Caki2 (cell line): ENCODE data around the gene FRMD4A. TPM values are rescaled to one million over a fixed set of nuclear protein-coding genes. Genes with fewer than 3 reads are reported as not detected.
"Not testable (repeated sequence)": the region's sequence is repeated elsewhere in the genome, so short reads cannot be mapped to it uniquely, and the experiment has no call there.

Source experiments
- DNase-seq: peaks from one replicate; pipeline ENCODE4 v3.0.0-alpha.2; 2015; ENCODE audit warnings: low read depth
- in situ Hi-C: cut with HindIII; loops from 2 replicates; pipeline ENCODE4 v1.10.0; 2016; ENCODE audit warnings: low sequenced_read_pairs, low pct_unique_long_range_greater_than_20kb, mixed read lengths
- total RNA-seq: library from RNA; depleted of rRNA; stranded (reverse); fragments of >200 nt; shearing (Covaris generic); gene quantifications from 2 replicates; pipeline ENCODE4 v1.2.3, GENCODE V29; 2014; ENCODE audit warnings: low replicate concordance

The FRMD4A gene
- total RNA-seq, 1 experiment from 2014 or later, result 3.8 TPM

GRCh38 chr10:14142606-14143250 is 188.0 kb downstream of the FRMD4A start:
- no peak for DNase-seq
- in situ Hi-C loops, result no loop called here

DNA sequence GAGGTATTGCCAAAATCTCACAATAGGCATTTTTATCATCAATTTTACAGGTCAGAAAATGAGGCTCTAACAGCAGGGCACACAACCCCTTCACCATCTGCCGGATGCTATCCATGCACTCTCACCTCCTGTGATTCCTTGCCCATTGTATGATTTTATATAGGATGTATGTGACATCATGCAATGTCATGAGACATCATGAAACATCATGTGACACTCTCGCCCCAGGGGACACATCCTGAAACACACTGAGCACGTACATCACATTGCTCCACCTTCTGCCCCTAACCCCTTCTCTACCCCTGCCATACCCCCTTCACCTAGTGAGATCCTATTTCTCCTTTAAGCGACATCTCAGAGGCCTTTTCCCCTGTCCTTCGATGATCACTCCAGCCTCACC is 189.4 kb downstream of the FRMD4A start:
- in situ Hi-C loops, result no loop called here
- DNase-seq, result no peak

- in situ Hi-C loops, result no loop called here
- no peak for DNase-seq
Measured at GRCh38 chr10:14137391-14137790, 193.3 kb downstream of the FRMD4A start.

DNA sequence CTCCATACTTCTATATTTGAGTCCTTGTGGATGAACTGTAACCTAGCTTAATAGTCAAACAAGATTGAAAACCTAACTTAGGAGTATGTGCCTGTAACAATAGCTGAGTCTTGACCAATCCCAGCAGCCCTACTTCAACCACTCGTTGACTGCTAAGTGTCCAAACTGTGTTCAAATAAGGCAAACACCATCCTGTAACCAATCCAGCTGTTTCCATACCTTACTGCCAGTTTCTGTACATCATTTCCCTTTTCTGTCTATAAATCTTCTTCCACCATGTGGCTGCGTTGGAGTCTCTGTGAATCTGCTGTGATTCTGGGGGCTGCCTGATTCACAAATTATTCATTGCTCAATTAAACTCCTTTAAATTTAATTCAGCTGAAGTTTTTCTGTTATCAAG is 195.5 kb downstream of the FRMD4A start:
- DNase-seq, in situ Hi-C loops: not testable (repeated sequence)

- DNase-seq, result no peak
- in situ Hi-C loops, result no loop called here
Measured at GRCh38 chr10:14134275-14134674, 196.4 kb downstream of the FRMD4A start.

- in situ Hi-C loops, result no loop called here
- DNase-seq, result no peak
Measured at GRCh38 chr10:14131261-14131960, 199.3 kb downstream of the FRMD4A start.

GRCh38 chr10:14129770-14130169 is 201.0 kb downstream of the FRMD4A start:
- in situ Hi-C loops, result no loop called here
- no peak for DNase-seq

GRCh38 chr10:14128519-14128918 is 202.2 kb downstream of the FRMD4A start:
- no peak for DNase-seq
- in situ Hi-C loops, result no loop called here

DNA sequence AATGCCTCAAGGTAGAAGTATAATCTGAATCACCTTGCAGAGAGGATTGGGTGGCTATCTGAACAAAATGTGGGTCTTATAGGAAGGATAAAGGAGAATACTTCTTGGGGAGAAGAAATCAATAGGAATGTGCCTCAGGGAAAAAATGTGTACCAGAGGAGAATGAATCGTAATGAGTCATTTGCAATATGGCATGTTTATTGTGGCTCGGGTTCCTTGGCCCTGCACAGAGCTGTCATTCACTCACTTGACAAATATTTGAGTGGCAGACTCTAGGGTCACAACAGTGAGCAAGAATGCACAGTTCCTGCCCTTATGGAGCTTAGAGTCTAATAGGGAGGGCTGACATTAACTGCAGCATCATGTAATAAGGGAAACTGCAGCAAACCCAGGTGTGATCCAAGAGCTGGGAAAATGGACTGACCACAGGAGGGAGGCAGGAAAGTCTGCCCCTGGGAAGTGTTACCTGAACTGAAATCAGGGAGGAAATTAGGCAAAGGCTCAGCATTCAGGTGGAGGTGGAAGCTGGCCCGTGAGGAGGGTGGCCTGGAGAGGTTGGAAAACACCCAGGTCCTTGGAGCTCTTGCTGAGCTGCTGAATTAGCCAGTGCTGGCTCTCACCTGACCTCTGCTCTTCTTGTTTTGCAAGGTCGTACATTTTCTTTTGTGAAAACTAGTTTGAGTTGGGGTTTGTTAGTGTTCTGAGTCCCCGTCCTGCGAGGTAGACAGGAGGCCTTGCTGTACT is 203.9 kb downstream of the FRMD4A start:
- in situ Hi-C loops, result no loop called here
- DNase-seq, result peak; percentile 17

DNA sequence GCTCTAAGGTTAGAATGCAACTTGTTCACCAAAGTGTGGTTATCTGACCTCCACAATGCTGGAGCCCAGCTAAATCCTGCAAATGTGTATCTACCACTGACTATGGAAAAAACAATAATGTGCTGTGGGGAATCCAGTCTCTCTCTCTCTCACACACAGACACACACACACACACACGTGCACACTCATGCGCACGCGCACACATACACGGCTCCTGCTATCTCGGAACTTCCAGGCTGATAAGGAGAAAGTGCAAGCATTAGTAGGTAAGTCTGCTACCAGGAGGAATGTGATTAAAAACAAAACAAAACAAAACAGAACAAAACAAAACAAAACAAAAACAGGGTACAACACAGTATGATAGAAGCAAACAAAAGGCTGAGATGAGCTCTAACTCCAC is 205.2 kb downstream of the FRMD4A start:
- in situ Hi-C loops, result no loop called here
- DNase-seq, result no peak

- DNase-seq, result peak; percentile 10
- in situ Hi-C loops, result no loop called here
Measured at GRCh38 chr10:14124941-14125340, 205.8 kb downstream of the FRMD4A start.

DNA sequence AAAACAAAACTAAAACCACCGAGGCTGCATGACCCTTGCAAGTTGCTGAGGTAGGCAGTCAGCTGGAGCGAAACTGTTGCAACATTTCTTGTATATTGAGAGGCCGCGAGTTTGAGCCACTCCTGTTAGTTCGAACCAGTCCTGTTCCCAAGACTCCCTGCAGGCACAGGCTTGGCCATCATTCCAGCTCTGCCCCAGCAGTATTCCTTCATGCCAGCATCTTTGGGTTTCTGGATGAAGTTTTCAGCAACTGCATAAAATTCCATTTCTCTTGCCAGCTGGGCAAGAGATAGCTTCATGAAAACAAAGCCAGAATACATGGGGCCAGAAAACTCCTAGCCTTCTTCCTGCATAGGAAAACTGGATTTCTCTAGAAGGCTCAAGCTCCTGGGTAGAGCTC is 207.6 kb downstream of the FRMD4A start:
- in situ Hi-C loops, result no loop called here
- DNase-seq, result no peak

GRCh38 chr10:14120812-14121211 is 209.9 kb downstream of the FRMD4A start:
- in situ Hi-C loops, result no loop called here
- no peak for DNase-seq

GRCh38 chr10:14118953-14119352 is 211.8 kb downstream of the FRMD4A start:
- in situ Hi-C loops, result no loop called here
- no peak for DNase-seq

- in situ Hi-C loops, result no loop called here
- DNase-seq, result no peak
Measured at GRCh38 chr10:14116837-14117236, 213.9 kb downstream of the FRMD4A start.

DNA sequence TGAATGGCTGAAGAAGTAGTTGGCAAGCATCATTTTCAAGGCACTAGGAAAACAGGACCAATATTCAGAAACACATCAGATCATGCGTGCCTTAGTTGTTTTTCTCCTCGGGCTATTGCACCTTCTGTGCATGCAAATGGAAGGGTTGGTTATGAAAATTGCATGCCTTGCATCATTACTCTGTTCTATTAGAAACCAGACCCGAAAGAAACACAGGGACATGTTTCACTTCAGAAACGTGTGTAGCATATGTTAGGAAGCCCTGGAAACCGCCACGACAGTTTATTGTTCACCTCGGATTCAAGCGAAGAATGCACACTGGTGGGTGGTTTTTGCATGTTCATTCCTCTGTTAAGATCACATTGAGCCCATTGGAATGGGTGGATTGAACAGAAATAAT is 214.7 kb downstream of the FRMD4A start:
- in situ Hi-C loops, result no loop called here
- no peak for DNase-seq

GRCh38 chr10:14114791-14115190 is 215.9 kb downstream of the FRMD4A start:
- no peak for DNase-seq
- in situ Hi-C loops, result no loop called here

DNA sequence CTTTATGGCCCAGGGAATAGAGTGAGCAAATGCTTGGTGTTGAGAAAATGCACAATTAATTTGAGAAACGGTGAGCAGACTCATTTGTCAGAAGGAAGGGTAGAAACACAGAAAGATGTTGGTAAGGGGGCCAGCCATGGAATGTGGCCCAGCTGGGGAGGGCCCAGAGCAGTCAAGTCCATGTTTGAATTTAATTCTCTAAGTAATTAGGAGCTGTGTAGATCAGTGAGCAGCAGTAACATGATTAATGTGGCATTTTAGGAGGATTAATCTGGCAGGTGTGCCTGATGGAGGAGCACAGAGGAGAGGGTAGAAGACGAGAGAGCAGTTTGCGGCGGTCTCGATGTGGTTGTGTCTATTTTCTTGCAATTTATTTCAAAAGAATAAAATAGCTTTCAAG is 218.7 kb downstream of the FRMD4A start:
- in situ Hi-C loops, result no loop called here
- no peak for DNase-seq

DNA sequence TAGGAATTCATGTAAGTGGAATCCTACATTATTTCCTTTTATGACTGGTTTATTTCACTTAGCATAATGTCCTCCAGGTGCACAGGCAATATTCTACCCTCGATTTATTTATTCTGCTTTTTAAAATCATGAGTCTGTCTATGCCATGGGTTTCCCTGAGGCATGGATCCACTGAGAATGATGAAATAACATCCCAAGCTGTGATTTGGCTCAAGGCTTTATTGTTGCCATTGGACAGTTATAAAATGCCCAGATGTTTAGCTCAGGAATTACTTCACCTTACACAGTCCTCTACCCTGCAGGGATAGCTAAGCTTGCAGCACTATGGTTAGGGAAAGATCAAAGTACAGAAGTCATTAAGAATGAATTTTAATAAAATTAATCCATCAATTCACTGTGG is 219.5 kb downstream of the FRMD4A start:
- DNase-seq, result no peak
- in situ Hi-C loops, result no loop called here
